Neural cell (in vitro differentiated cells): Measurements from ENCODE around the gene SLC25A48. TPM values are rescaled to one million over a fixed set of nuclear protein-coding genes. Genes with fewer than 3 reads are reported as not detected.

Experiments used
- H2AFZ ChIP-seq: fragments of 200-600, 300-800 bp; sonication (generic), shearing (Covaris generic); 2 replicates; pipeline ENCODE4 v1.6.0; 2014; ENCODE audit warnings: low read depth, mild to moderate bottlenecking, antibody characterized with exemption, low read length, moderate library complexity
- H3F3A ChIP-seq: fragments of 200-600 bp; shearing (Covaris generic); 2 replicates; pipeline ENCODE4 v1.6.1; 2016; ENCODE audit warnings: mild to moderate bottlenecking, moderate library complexity, mixed read lengths, antibody characterized with exemption, low read length; ENCODE audit not compliant: insufficient read depth, poor library complexity, severe bottlenecking
- H3K27ac ChIP-seq: fragments of 200-600, 300-800 bp; sonication (generic), shearing (Covaris generic); 2 replicates; pipeline ENCODE4 v1.5.1; 2014; ENCODE audit warnings: mild to moderate bottlenecking, low read length, moderate library complexity
- H3K27me3 ChIP-seq: fragments of 300-800, 200-600 bp; sonication (generic), shearing (Covaris generic); 2 replicates; pipeline ENCODE4 v1.6.0; 2014; ENCODE audit warnings: mild to moderate bottlenecking, low read depth, low read length, moderate library complexity; ENCODE audit not compliant: insufficient read depth
- H3K36me3 ChIP-seq: fragments of 300-800, 200-600 bp; sonication (generic), shearing (Covaris generic); 2 replicates; pipeline ENCODE4 v1.5.1; 2014; ENCODE audit warnings: mild to moderate bottlenecking, antibody characterized with exemption, low read length, moderate library complexity; ENCODE audit not compliant: insufficient read depth
- H3K4me2 ChIP-seq: fragments of 300-800, 200-600 bp; sonication (generic), shearing (Covaris generic); 2 replicates; pipeline ENCODE4 v1.6.0; 2014; ENCODE audit warnings: mild to moderate bottlenecking, low read length
- H3K4me3 ChIP-seq: fragments of 300-800, 200-600 bp; sonication (generic), shearing (Covaris generic); 2 replicates; pipeline ENCODE4 v1.5.1; 2014; ENCODE audit warnings: mild to moderate bottlenecking, low read length, moderate library complexity
- H3K79me2 ChIP-seq: fragments of 200-600 bp; shearing (Covaris generic); replicated peaks from 2 replicates; pipeline ENCODE4 v1.6.0; 2014; ENCODE audit warnings: mild to moderate bottlenecking, low read length, moderate library complexity; ENCODE audit not compliant: insufficient read depth
- H3K9ac ChIP-seq: fragments of 300-800, 200-600 bp; sonication (generic), shearing (Covaris generic); 2 replicates; pipeline ENCODE4 v1.6.1; 2016; ENCODE audit warnings: mild to moderate bottlenecking, low read length, mixed read lengths
- H3K9me2 ChIP-seq: fragments of 200-600 bp; shearing (Covaris generic); 2 replicates; pipeline ENCODE4 v1.6.1; 2016; ENCODE audit warnings: mild to moderate bottlenecking, low read length, mixed read lengths; ENCODE audit not compliant: insufficient read depth
- H3K9me3 ChIP-seq: fragments of 200-600, 300-800 bp; sonication (generic), shearing (Covaris generic); 2 replicates; pipeline ENCODE4 v1.6.1; 2016; ENCODE audit warnings: mild to moderate bottlenecking, mixed run types, low read length, moderate library complexity, mixed read lengths
- H4K20me1 ChIP-seq: fragments of 200-600 bp; shearing (Covaris generic); 2 replicates; pipeline ENCODE4 v1.6.1; 2016; ENCODE audit warnings: mild to moderate bottlenecking, mixed run types; ENCODE audit not compliant: insufficient read depth
- CTCF ChIP-seq: fragments of 450-650 bp; IDR thresholded peaks from 2 replicates; pipeline ENCODE4 v1.5.1; 2014; ENCODE audit warnings: antibody characterized with exemption, mild to moderate bottlenecking, moderate library complexity; ENCODE audit not compliant: poor library complexity, severe bottlenecking
- EP300 ChIP-seq: fragments of 450-650 bp; conservative IDR thresholded peaks from 2 replicates; pipeline ENCODE4 v1.6.1; 2014; ENCODE audit warnings: antibody characterized with exemption, mild to moderate bottlenecking, moderate library complexity; ENCODE audit not compliant: poor library complexity, severe bottlenecking
- EZH2 ChIP-seq: fragments of 200-600, 300-800 bp; shearing (Covaris generic), sonication (generic); IDR thresholded peaks from 2 replicates; pipeline ENCODE4 v1.6.1; 2014; ENCODE audit warnings: antibody characterized with exemption, low read length, borderline replicate concordance, mild to moderate bottlenecking; ENCODE audit not compliant: insufficient read depth, poor library complexity, severe bottlenecking
- MXI1 ChIP-seq: fragments of 450-650 bp; conservative IDR thresholded peaks from 2 replicates; pipeline ENCODE4 v1.6.1; 2014; ENCODE audit warnings: antibody characterized with exemption, mild to moderate bottlenecking; ENCODE audit not compliant: poor library complexity, severe bottlenecking
- POLR2AphosphoS5 ChIP-seq: IDR thresholded peaks from 2 replicates; pipeline ENCODE4 v1.6.1; 2012
- RAD21 ChIP-seq: fragments of 450-650 bp; conservative IDR thresholded peaks from 2 replicates; pipeline ENCODE4 v1.6.1; 2014; ENCODE audit warnings: antibody characterized with exemption, mild to moderate bottlenecking, moderate library complexity
- REST ChIP-seq: IDR thresholded peaks from 2 replicates; pipeline ENCODE4 v1.6.1; 2012; ENCODE audit warnings: borderline replicate concordance
- SMC3 ChIP-seq: fragments of 450-650 bp; conservative IDR thresholded peaks from 2 replicates; pipeline ENCODE4 v1.6.1; 2014; ENCODE audit warnings: antibody characterized with exemption, mild to moderate bottlenecking, moderate library complexity; ENCODE audit not compliant: poor library complexity
- TAF1 ChIP-seq: IDR thresholded peaks from 2 replicates; pipeline ENCODE4 v1.6.1; 2012; ENCODE audit warnings: low read depth
- polyA plus RNA-seq: library from polyadenylated mRNA; depleted of rRNA; stranded (reverse); fragments of >200 nt; gene quantifications from 2 replicates; pipeline ENCODE4 v1.2.3, GENCODE V29; 2014

SLC25A48 gene
- polyA plus RNA-seq, 1 donor from 2014 or later = 1.0 TPM

GRCh38 chr5:135864503-135865435, 30.3 kb downstream of the SLC25A48 start:
- H4K20me1 ChIP-seq = no peaks in the 10 kb centered on the region
- no peak overlapping the region for H3K27ac ChIP-seq
- no peak overlapping the region for H3K4me2 ChIP-seq
- no peaks in the 10 kb centered on the region for H3F3A ChIP-seq
- H3K9me2 ChIP-seq = no peaks in the 10 kb centered on the region
- no peaks in the 10 kb centered on the region for H3K9me3 ChIP-seq
- no peaks in the 10 kb centered on the region for H3K36me3 ChIP-seq
- H2AFZ ChIP-seq = no peak overlapping the region
- TF ChIP-seq EP300 (no peak), REST (no peak), POLR2AphosphoS5 (no peak), SMC3 (no peak), TAF1 (no peak), MXI1 (no peak), RAD21 (no peak), EZH2 (no peak), CTCF (no peak)
- no peaks in the 10 kb centered on the region for H3K27me3 ChIP-seq
- H3K79me2 ChIP-seq = no peaks in the 10 kb centered on the region
- no peak overlapping the region for H3K4me3 ChIP-seq
- no peak overlapping the region for H3K9ac ChIP-seq

- Histone ChIP-seq H3K4me2 (no peak overlapping the region), H3K36me3 (no peaks in the 10 kb centered on the region), H4K20me1 (no peaks in the 10 kb centered on the region), H3K79me2 (no peaks in the 10 kb centered on the region), H3K9me3 (no peaks in the 10 kb centered on the region), H3K9ac (no peak overlapping the region), H3K27ac (no peak overlapping the region), H3K9me2 (no peaks in the 10 kb centered on the region), H3F3A (no peaks in the 10 kb centered on the region), H2AFZ (no peak overlapping the region), H3K4me3 (no peak overlapping the region), H3K27me3 (no peaks in the 10 kb centered on the region)
- TF ChIP-seq RAD21 = no peak
- TF ChIP-seq SMC3 = no peak
- TF ChIP-seq MXI1 = no peak
- no peak for TF ChIP-seq POLR2AphosphoS5
- no peak for TF ChIP-seq CTCF
- no peak for TF ChIP-seq REST
- TF ChIP-seq TAF1 = no peak
- no peak for TF ChIP-seq EP300
- no peak for TF ChIP-seq EZH2
These were observed 31.6 kb downstream of the SLC25A48 start for GRCh38 chr5:135866016-135866415.
